ENCODE results near the gene NFATC1.

NFATC1 gene

DNA sequence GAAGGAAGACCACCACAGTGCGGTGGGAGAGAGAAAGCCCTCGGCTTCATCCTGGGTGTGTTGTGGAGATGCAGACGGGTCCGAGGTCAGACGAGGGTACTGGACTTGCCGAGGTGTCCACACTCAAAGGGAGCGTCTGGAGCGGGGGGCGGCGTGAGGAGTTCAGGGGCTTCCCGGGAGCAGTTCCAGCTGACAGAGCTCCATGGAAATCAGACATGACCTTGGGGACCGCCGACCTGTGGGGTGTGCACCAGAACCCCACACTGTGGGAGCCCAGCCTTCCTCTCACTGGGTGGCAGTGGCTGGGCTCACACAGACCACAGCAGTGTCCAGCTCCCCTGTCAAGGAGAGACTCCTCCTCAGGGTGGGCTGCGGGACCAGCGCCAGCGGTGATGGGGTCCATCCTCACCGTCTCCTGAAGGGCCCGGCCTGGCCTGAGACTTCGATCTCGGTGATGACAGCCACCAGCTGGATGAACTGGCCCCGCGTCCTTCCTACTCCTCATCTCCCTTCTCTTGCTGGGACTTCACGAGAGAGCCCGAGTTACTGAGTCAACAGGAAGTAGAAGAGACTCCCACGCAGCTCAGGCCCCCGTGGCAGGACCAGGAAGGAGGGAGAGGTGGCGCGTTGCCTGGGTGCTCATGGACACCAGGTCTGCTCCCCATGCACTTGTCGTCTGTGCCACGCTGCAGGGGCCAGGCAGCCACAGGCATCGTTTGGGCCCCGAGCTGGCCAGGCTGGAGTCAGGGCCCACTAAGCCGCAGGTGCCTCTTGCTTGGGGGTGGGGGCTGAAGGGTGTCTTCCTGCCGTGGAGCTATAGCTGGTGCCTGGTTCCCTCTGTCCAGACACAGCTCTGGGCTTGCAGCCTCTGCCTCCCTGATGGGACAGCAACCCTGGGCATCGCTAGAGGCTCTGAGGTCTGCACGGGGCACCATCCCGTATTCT is 182.0 kb downstream of the NFATC1 start (continued):
- TF ChIP-seq, protein P1, sequence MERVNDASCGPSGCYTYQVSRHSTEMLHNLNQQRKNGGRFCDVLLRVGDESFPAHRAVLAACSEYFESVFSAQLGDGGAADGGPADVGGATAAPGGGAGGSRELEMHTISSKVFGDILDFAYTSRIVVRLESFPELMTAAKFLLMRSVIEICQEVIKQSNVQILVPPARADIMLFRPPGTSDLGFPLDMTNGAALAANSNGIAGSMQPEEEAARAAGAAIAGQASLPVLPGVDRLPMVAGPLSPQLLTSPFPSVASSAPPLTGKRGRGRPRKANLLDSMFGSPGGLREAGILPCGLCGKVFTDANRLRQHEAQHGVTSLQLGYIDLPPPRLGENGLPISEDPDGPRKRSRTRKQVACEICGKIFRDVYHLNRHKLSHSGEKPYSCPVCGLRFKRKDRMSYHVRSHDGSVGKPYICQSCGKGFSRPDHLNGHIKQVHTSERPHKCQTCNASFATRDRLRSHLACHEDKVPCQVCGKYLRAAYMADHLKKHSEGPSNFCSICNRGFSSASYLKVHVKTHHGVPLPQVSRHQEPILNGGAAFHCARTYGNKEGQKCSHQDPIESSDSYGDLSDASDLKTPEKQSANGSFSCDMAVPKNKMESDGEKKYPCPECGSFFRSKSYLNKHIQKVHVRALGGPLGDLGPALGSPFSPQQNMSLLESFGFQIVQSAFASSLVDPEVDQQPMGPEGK (CRISPR knock-in tag; IDR thresholded peaks at IDR 0.05; ENCODE audit: borderline replicate concordance): no peak
- no peak for TF ChIP-seq ZC3H10 (CRISPR knock-in tag; IDR thresholded peaks at IDR 0.05)
- TF ChIP-seq, protein P2, sequence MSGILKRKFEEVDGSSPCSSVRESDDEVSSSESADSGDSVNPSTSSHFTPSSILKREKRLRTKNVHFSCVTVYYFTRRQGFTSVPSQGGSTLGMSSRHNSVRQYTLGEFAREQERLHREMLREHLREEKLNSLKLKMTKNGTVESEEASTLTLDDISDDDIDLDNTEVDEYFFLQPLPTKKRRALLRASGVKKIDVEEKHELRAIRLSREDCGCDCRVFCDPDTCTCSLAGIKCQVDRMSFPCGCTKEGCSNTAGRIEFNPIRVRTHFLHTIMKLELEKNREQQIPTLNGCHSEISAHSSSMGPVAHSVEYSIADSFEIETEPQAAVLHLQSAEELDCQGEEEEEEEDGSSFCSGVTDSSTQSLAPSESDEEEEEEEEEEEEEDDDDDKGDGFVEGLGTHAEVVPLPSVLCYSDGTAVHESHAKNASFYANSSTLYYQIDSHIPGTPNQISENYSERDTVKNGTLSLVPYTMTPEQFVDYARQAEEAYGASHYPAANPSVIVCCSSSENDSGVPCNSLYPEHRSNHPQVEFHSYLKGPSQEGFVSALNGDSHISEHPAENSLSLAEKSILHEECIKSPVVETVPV (CRISPR knock-in tag; IDR thresholded peaks at IDR 0.05): no peak

DNA sequence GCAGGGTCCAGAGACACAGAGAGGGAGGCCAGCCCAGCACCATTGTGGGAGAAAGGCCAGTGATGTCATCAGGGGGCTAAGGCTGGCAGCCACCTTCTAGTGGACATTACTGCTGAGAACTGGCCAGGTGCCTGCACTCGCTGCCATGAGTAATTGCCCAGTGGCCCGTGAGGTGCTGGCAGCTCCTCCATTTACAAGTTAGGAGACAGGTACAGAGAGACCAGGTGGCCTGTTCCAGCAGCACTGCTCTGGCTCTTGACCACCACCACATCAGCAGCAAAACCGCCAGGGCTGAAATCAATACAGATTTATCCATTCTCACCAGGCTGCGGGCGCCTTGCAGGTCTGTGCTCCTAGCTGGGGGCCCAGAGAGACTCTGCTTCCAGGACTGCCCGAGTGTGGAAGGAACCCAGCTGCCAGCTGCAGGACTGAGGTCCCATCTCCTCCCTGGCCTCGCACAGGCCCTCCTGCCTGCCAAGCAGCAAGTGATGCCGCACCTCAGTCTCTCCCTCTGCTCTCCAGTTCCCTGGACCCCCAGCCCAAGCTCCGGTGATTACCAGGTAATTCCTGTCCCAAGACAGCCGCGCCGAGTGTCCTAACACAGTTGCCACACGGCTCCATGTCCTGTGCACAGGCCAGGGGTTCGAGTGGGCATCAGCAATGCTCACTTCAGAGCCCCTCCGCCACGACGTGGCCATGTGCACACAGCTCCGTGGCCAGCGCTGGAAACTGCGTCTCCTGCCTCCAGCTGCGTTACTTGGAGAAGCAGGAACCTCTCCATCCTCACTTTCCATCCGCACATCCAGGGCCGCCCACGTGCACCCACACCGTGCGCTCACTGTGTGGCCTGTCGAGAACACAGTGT is 182.9 kb downstream of the NFATC1 start:
- TF ChIP-seq ESRRG (CRISPR knock-in tag; IDR thresholded peaks at IDR 0.05) (no peak), PPARA (CRISPR knock-in tag; IDR thresholded peaks at IDR 0.05; ENCODE audit: borderline replicate concordance) (no peak), RARB (CRISPR knock-in tag; IDR thresholded peaks at IDR 0.05) (no peak), ZNF565 (CRISPR knock-in tag; conservative IDR thresholded peaks at IDR 0.05; ENCODE audit: low read depth) (no peak), GLIS3 (CRISPR knock-in tag; IDR thresholded peaks at IDR 0.05) (no peak), SNAI2 (CRISPR knock-in tag; IDR thresholded peaks at IDR 0.05) (no peak), ZNF70 (CRISPR knock-in tag; IDR thresholded peaks at IDR 0.05) (no peak), TCF4 (CRISPR knock-in tag; IDR thresholded peaks at IDR 0.05; ENCODE audit: borderline replicate concordance) (no peak), ARNTL (CRISPR knock-in tag; IDR thresholded peaks at IDR 0.05; ENCODE audit: borderline replicate concordance, low read depth) (no peak), ZFP3 (CRISPR knock-in tag; IDR thresholded peaks at IDR 0.05) (no peak), ZFP30 (CRISPR knock-in tag; IDR thresholded peaks at IDR 0.05) (no peak), OSR1 (CRISPR knock-in tag; IDR thresholded peaks at IDR 0.05) (no peak)
- TF ChIP-seq, protein P3, sequence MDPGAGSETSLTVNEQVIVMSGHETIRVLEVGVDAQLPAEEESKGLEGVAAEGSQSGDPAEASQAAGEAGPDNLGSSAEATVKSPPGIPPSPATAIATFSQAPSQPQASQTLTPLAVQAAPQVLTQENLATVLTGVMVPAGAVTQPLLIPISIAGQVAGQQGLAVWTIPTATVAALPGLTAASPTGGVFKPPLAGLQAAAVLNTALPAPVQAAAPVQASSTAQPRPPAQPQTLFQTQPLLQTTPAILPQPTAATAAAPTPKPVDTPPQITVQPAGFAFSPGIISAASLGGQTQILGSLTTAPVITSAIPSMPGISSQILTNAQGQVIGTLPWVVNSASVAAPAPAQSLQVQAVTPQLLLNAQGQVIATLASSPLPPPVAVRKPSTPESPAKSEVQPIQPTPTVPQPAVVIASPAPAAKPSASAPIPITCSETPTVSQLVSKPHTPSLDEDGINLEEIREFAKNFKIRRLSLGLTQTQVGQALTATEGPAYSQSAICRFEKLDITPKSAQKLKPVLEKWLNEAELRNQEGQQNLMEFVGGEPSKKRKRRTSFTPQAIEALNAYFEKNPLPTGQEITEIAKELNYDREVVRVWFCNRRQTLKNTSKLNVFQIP (CRISPR knock-in tag; IDR thresholded peaks at IDR 0.05; ENCODE audit: borderline replicate concordance, low read depth): no peak
- TF ChIP-seq, protein P2 (CRISPR knock-in tag; IDR thresholded peaks at IDR 0.05): no peak
- no peak for ATAC-seq
